ENCODE results near the gene MKX.

Gene MKX

DNA sequence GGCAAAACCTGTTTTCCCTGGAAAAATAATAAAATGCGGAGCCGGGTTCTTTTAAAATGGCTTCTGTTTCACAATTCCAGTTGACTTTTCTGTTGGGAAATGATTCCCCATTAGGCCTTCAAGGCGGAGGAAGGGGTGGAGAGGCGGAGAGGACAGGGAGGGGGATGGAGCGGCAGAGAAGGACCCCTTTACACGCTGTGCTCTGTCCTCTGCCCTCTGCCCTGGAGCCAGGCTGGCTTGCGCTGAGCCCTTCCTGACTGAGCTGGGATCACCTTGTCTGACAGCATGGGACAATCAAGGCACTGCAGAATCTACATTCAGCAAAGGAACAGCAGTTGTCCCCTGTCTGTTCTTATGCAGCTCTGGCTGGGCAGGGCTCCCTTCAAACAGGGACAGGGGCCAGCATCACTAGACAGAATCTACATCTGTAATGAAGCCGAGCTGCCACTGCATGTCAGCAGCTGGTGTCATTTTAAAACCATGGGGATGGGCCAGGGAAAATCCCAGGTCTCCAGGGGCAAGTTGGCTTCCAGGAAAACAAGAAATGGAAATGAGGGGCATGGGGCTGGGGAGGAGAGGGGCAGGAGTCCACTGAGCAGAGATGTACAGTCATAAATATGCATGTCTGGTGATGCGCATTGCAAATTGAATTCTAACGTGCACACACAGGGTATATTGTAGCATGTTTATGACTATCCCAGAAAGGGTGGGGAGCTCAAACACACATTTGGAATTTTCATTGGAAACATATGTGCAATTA is 120.0 kb downstream of the MKX start:
- peaks cover 20% of the 10 kb centered on the region for H3K27me3 ChIP-seq
- H3K9me3 ChIP-seq, result no peaks in the 10 kb centered on the region
- DNase-seq, result no peak
- no peak overlapping the region for H3K4me3 ChIP-seq (ENCODE audit: low read depth, low read length)
- TF ChIP-seq, protein P1, sequence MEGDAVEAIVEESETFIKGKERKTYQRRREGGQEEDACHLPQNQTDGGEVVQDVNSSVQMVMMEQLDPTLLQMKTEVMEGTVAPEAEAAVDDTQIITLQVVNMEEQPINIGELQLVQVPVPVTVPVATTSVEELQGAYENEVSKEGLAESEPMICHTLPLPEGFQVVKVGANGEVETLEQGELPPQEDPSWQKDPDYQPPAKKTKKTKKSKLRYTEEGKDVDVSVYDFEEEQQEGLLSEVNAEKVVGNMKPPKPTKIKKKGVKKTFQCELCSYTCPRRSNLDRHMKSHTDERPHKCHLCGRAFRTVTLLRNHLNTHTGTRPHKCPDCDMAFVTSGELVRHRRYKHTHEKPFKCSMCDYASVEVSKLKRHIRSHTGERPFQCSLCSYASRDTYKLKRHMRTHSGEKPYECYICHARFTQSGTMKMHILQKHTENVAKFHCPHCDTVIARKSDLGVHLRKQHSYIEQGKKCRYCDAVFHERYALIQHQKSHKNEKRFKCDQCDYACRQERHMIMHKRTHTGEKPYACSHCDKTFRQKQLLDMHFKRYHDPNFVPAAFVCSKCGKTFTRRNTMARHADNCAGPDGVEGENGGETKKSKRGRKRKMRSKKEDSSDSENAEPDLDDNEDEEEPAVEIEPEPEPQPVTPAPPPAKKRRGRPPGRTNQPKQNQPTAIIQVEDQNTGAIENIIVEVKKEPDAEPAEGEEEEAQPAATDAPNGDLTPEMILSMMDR (IDR thresholded peaks at IDR 0.05; ENCODE audit: low read depth, low read length), result no peak
- H3K4me1 ChIP-seq, result no peaks in the 10 kb centered on the region
- no peaks in the 10 kb centered on the region for H3K36me3 ChIP-seq

DNA sequence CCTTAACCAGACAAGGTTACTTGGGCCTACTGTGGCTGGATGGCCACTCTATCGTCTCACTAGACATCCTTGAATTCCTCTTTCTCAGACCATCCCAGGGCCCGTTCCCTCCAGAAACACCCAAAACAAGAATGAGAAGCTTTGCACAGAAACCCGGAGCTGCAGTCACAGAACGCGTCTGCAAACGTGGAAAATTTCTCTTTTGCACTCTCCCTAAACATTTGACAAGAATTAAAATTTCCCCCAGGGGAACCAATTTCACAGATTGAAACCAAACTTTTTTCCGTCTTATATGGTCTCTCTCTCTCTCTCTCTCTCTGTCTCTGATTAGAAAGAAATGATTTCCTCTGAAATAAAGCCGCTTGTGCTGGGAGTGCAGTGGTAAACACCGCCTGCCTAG is 120.7 kb downstream of the MKX start:
- no peaks in the 10 kb centered on the region for H3K4me1 ChIP-seq
- H3K27me3 ChIP-seq, result peaks cover 20% of the 10 kb centered on the region
- no peaks in the 10 kb centered on the region for H3K9me3 ChIP-seq
- no peak overlapping the region for H3K4me3 ChIP-seq (ENCODE audit: low read depth, low read length)
- H3K36me3 ChIP-seq, result no peaks in the 10 kb centered on the region
- DNase-seq, result no peak
- TF ChIP-seq, protein P1 (IDR thresholded peaks at IDR 0.05; ENCODE audit: low read depth, low read length), result no peak
